Measurements from ENCODE around the gene PIP5K1C.
A peak's percentile ranks its signal among the peaks of the same experiment; 100 is the strongest.

The PIP5K1C gene

DNA sequence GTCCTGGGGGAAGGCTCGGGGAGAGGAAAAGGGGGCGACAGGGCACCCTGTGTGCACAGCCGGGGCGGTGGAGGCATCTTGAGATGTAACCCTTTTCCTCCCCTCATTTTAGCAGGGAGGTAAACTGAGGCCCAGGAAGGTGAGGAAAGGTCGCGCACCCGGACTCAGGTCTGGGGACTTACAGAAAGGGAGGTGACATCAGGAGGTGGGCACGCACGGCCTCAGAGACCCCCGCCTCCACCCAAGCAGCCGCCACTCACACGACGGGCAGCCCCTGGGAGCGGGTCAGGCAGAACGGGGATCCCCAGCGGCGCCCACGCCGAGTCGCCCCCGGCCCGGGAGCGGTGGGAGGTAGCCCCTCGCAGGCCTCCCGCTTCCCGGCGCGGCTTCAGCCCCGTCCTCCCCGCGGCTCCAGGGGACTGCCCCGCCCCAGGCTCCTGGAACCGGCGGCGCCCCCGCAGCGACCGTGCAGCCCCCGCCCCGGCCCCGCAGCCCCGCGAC lies 477 bp downstream of the PIP5K1C start:
- H3K27ac ChIP-seq (ENCODE audit: low read length) = peak overlapping the region; percentile 76
- H3K27me3 ChIP-seq (ENCODE audit: insufficient read depth, low read length, poor library complexity) = no peaks in the 10 kb centered on the region
- TF ChIP-seq, protein P1, sequence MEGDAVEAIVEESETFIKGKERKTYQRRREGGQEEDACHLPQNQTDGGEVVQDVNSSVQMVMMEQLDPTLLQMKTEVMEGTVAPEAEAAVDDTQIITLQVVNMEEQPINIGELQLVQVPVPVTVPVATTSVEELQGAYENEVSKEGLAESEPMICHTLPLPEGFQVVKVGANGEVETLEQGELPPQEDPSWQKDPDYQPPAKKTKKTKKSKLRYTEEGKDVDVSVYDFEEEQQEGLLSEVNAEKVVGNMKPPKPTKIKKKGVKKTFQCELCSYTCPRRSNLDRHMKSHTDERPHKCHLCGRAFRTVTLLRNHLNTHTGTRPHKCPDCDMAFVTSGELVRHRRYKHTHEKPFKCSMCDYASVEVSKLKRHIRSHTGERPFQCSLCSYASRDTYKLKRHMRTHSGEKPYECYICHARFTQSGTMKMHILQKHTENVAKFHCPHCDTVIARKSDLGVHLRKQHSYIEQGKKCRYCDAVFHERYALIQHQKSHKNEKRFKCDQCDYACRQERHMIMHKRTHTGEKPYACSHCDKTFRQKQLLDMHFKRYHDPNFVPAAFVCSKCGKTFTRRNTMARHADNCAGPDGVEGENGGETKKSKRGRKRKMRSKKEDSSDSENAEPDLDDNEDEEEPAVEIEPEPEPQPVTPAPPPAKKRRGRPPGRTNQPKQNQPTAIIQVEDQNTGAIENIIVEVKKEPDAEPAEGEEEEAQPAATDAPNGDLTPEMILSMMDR (IDR thresholded peaks at IDR 0.05; ENCODE audit: borderline replicate concordance, extremely low read depth, low read length, poor library complexity, severe bottlenecking) = no peak
- no peak for TF ChIP-seq EZH2 (IDR thresholded peaks at IDR 0.05; ENCODE audit: borderline replicate concordance, low read depth, low read length, severe bottlenecking)
- peaks cover 45% of the 10 kb centered on the region for H4K20me1 ChIP-seq (ENCODE audit: insufficient read depth, low read length)
- peaks cover 53% of the 10 kb centered on the region for H3K79me2 ChIP-seq (ENCODE audit: insufficient read depth, low read length)
- H2AFZ ChIP-seq (ENCODE audit: low read depth, low read length) = peak overlapping the region; percentile 73
- peak; percentile 17 for DNase-seq
- peak; percentile 28 for ATAC-seq (ENCODE audit: insufficient read depth, low read depth)
- peak overlapping the region; percentile 86 for H3K9ac ChIP-seq (ENCODE audit: low read depth, low read length)
- peaks cover 5% of the 10 kb centered on the region; the same call in 1 of the 2 replicates for H3K36me3 ChIP-seq (ENCODE audit: insufficient read depth, low read length)
- H3K4me3 ChIP-seq (ENCODE audit: low read depth in 1 of 2, low read length in 2 of 2) = peak overlapping the region; percentile 83 to 96
- H3K9me3 ChIP-seq (ENCODE audit: insufficient read depth, low read length, severe bottlenecking) = no peaks in the 10 kb centered on the region
- H3K4me2 ChIP-seq (ENCODE audit: insufficient read depth, low read length) = peak overlapping the region; percentile 99
- peaks cover 27% of the 10 kb centered on the region for H3K4me1 ChIP-seq (ENCODE audit: insufficient read depth, low read length)

DNA sequence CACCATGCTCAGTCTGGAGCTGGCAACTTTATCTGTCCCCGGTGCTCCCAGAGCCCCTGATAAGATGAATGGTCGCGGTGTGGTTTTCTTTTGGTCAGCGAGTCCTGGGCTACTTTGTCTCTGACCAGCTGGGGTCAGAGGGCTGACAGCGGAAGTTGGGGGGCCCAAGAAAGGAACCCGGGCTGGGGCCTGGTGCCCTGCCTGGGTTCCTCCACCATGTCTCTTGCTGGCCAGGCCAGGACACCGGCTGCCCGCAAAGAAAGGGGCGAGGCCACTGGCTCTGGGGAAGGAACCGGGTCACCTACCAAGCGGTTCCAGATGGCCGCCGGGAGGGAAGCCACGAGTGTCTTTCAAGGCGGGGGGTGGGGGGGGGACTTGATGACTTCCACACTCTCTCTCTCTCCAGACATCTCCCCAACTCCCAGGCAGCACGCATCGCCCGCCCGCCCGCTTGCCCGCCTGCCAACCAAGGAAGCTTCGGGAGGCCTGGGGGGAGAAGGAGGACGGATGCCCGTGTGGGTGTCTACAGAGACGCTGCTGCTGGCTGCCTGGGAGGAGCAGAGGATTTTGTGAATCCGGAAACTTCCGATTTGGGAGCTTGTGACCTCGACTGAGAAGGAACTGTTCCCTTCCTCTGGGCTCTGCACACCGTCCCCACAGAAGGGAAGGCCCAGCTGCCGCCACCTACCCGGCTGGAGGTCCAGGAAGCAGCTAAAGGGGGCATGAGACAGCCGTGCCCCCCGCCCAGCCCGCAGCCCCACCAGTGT lies 1.1 kb downstream of the PIP5K1C start:
- Histone ChIP-seq H3K9me3 (ENCODE audit: insufficient read depth, low read length, severe bottlenecking) (no peaks in the 10 kb centered on the region), H3K36me3 (ENCODE audit: insufficient read depth, low read length) (peaks cover 5% of the 10 kb centered on the region; the same call in 1 of the 2 replicates), H3K27ac (ENCODE audit: low read length) (peak overlapping the region; percentile 76), H3K4me2 (ENCODE audit: insufficient read depth, low read length) (peak overlapping the region; percentile 99), H3K9ac (ENCODE audit: low read depth, low read length) (peak overlapping the region; percentile 86), H3K27me3 (ENCODE audit: insufficient read depth, low read length, poor library complexity) (no peaks in the 10 kb centered on the region), H2AFZ (ENCODE audit: low read depth, low read length) (peak overlapping the region; percentile 73), H3K4me3 (ENCODE audit: low read depth in 1 of 2, low read length in 2 of 2) (peak overlapping the region; percentile 83 to 96), H3K79me2 (ENCODE audit: insufficient read depth, low read length) (peaks cover 59% of the 10 kb centered on the region), H4K20me1 (ENCODE audit: insufficient read depth, low read length) (peaks cover 51% of the 10 kb centered on the region), H3K4me1 (ENCODE audit: insufficient read depth, low read length) (peaks cover 27% of the 10 kb centered on the region)
- ATAC-seq (ENCODE audit: insufficient read depth, low read depth) (peak; percentile 44), DNase-seq (peak; percentile 49)
- TF ChIP-seq EZH2 (IDR thresholded peaks at IDR 0.05; ENCODE audit: borderline replicate concordance, low read depth, low read length, severe bottlenecking) = no peak
- TF ChIP-seq, protein P1 (IDR thresholded peaks at IDR 0.05; ENCODE audit: borderline replicate concordance, extremely low read depth, low read length, poor library complexity, severe bottlenecking) = peak; percentile 7

DNA sequence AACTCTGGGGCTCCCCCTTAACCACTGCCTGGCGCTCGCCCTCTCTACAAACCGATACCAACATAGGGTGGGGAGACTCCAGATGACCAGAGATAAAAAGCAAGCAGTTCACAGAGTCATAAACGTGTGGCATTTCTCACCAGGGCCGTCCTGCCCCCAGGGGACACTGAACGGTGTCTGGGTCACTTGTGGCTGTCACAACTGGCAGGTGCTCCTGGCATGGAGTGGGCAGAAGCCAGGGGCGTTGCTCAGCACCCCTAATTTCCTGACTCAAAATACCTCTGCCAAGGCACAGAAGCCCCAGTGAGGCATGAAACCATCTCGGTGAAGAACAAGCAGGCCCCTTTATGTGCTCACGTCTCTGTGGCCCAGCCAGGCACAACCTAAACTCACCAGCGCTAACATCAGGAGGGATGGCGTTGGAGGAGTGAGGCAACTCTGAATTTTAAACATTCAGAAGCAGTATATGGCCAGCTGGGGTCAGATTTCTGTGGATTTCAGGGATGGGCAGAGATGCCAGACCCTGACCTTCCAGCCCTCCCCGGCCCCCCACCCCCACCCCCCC lies 1.8 kb downstream of the PIP5K1C start:
- H3K4me2 ChIP-seq (ENCODE audit: insufficient read depth, low read length) = peak overlapping the region; percentile 99; the same call in 1 of the 2 replicates
- peaks cover 64% of the 10 kb centered on the region for H3K79me2 ChIP-seq (ENCODE audit: insufficient read depth, low read length)

More for the DNA sequence above, 1.8 kb downstream of the PIP5K1C start:
- peak overlapping the region; percentile 7; the same call in 1 of the 2 replicates for H3K9ac ChIP-seq (ENCODE audit: low read depth, low read length)
- TF ChIP-seq EZH2 (IDR thresholded peaks at IDR 0.05; ENCODE audit: borderline replicate concordance, low read depth, low read length, severe bottlenecking) = no peak
- TF ChIP-seq, protein P1 (IDR thresholded peaks at IDR 0.05; ENCODE audit: borderline replicate concordance, extremely low read depth, low read length, poor library complexity, severe bottlenecking) = no peak
- H3K27me3 ChIP-seq (ENCODE audit: insufficient read depth, low read length, poor library complexity) = no peaks in the 10 kb centered on the region
- no peak overlapping the region for H2AFZ ChIP-seq (ENCODE audit: low read depth, low read length)
- peaks cover 5% of the 10 kb centered on the region; the same call in 1 of the 2 replicates for H3K36me3 ChIP-seq (ENCODE audit: insufficient read depth, low read length)
- H3K4me3 ChIP-seq (ENCODE audit: low read depth in 1 of 2, low read length in 2 of 2) = 0 out of 4 replicates have a peak overlapping the region, but pooled peaks of 1 of the 2 experiments have one; percentile 22
- no peak for ATAC-seq (ENCODE audit: insufficient read depth, low read depth)
- H3K9me3 ChIP-seq (ENCODE audit: insufficient read depth, low read length, severe bottlenecking) = no peaks in the 10 kb centered on the region
- H3K27ac ChIP-seq (ENCODE audit: low read length) = no peak overlapping the region
- peaks cover 54% of the 10 kb centered on the region for H4K20me1 ChIP-seq (ENCODE audit: insufficient read depth, low read length)
- H3K4me1 ChIP-seq (ENCODE audit: insufficient read depth, low read length) = peaks cover 27% of the 10 kb centered on the region
- no peak for DNase-seq
